Fibroblast of peridontal ligament (primary cell): ENCODE measurements around the gene IL1RN.

ENCODE experiments used
- DNase-seq: peaks from one replicate; pipeline ENCODE4 v3.0.0-alpha.2; 2010; ENCODE audit errors: extremely low read depth

Gene IL1RN

DNA sequence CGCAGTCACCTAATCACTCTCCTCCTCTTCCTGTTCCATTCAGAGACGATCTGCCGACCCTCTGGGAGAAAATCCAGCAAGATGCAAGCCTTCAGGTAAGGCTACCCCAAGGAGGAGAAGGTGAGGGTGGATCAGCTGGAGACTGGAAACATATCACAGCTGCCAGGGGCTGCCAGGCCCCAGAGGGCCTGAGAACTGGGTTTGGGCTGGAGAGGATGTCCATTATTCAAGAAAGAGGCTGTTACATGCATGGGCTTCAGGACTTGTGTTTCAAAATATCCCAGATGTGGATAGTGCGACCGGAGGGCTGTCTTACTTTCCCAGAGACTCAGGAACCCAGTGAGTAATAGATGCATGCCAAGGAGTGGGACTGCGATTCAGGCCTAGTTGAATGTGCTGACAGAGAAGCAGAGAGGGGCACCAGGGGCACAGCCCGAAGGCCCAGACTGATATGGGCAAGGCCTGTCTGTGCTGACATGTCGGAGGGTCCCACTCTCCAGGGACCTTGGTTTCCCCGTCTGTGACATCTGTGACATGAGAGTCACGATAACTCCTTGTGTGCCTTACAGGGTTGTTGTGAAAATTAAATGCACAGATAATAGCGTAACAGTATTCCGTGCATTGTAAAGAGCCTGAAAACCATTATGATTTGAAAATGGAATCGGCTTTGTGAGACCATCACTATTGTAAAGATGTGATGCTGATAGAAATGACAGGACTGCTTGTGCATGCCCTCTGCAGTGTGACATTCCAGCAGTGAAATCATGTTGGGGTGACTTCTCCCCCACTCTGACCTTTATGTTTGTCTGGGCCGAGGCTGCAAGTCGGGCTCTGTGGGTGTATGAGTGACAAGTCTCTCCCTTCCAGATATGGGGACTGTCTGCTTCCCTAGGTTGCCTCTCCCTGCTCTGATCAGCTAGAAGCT is 510 bp downstream of the IL1RN start:
- no peak for DNase-seq

DNA sequence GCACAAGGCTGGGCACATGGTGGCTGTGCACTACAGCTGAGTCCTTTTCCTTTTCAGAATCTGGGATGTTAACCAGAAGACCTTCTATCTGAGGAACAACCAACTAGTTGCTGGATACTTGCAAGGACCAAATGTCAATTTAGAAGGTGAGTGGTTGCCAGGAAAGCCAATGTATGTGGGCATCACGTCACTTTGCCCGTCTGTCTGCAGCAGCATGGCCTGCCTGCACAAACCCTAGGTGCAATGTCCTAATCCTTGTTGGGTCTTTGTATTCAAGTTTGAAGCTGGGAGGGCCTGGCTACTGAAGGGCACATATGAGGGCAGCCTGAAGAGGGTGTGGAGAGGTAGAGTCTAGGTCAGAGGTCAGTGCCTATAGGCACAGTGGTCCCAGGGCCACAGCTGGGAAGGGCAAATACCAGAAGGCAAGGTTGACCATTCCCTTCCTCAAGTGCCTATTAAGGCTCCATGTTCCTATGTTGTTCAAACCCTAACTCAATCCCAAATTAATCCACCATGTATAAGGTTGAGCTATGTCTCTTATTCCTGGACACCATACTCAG is 2.2 kb downstream of the IL1RN start:
- DNase-seq, result no peak

DNA sequence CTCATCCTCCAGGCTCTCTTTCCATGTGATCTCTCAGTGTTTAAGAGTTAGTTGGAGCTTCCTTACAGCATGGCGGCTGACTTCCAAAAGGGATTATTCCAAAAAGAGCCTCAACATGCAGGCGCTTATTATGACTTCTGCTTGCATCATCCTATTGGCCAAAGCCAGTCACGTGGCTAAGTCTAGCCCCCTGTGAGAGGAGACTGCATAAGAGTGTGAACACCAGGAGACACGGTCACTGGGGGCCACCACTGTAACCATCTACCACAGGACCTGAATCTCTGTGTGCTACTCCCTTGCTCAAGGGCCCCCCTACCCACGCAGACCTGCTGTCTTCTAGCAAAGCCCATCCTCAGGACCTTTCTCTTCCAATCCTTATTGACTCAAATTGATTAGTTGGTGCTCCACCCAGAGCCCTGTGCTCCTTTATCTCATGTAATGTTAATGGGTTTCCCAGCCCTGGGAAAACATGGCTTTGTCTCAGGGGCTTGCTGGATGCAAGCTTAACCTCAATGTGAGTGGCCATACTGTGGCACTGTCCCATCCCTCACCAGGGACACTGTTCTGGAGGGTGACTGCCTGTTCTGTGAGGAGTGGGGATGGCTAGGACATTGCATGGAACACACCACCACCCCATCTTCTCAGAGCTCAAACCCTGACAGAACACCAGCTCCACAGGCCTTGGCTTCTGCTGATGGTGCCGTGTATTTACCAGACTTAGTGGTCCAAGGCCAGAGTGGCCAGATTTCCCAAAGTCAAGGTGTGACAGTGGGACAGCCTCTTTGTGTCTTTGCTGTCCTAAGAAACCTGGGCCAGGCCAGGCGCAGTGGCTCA is 4.2 kb downstream of the IL1RN start:
- no peak for DNase-seq

DNA sequence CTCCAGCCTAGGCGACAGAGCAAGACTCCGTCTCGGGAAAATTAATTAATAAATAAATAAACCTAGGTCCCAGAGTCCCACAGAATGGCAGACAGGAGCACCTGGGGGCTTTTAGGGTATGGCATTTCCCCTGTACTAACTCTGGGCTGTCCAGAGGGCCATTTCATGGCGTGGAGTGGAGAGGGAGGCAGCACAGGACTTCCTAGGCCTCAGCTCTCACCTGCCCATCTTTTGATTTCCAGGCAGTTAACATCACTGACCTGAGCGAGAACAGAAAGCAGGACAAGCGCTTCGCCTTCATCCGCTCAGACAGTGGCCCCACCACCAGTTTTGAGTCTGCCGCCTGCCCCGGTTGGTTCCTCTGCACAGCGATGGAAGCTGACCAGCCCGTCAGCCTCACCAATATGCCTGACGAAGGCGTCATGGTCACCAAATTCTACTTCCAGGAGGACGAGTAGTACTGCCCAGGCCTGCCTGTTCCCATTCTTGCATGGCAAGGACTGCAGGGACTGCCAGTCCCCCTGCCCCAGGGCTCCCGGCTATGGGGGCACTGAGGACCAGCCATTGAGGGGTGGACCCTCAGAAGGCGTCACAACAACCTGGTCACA is 5.1 kb downstream of the IL1RN start:
- DNase-seq, result no peak

DNA sequence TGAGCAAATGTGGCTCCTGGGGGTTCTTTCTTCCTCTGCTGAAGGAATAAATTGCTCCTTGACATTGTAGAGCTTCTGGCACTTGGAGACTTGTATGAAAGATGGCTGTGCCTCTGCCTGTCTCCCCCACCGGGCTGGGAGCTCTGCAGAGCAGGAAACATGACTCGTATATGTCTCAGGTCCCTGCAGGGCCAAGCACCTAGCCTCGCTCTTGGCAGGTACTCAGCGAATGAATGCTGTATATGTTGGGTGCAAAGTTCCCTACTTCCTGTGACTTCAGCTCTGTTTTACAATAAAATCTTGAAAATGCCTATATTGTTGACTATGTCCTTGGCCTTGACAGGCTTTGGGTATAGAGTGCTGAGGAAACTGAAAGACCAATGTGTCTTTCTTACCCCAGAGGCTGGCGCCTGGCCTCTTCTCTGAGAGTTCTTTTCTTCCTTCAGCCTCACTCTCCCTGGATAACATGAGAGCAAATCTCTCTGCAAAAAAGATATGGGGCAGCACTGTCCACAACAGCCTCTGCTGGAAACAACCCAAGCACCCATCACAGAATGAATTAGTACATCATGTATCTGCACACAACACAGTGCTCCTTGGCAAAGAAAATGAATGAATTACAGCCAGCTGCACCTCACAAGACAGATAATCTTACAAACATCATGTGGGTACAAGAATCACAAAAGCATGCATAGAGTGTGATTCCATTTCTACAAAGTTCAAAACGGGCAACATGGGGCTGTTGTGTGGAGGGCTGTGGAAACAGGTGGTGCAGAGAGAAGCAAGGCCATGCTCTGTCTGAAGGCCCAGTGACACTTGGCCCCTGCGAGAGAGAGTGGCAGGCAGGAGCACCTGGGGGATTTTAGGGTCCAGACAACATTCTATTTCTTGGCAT is 6.6 kb downstream of the IL1RN start:
- DNase-seq, result no peak

DNA sequence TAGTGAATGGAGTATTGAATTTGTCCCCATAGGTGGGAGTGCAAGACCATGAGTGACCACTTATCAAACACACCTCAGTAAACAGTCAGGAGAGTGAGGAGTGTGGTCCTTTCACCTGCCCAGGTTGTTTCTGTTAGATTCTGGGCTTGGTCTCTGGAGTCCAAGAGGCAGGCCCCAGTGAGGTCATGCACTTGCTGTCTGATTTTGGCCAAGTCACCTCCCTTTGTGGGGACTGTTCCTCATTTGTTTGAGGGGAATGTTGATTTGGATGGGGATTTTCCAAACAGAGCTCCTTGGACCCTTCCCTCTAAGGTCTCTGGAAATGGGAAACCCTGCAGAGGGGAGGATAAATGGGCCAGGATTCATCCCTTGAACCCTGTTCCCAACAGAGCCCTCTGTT is 7.3 kb downstream of the IL1RN start:
- no peak for DNase-seq

DNA sequence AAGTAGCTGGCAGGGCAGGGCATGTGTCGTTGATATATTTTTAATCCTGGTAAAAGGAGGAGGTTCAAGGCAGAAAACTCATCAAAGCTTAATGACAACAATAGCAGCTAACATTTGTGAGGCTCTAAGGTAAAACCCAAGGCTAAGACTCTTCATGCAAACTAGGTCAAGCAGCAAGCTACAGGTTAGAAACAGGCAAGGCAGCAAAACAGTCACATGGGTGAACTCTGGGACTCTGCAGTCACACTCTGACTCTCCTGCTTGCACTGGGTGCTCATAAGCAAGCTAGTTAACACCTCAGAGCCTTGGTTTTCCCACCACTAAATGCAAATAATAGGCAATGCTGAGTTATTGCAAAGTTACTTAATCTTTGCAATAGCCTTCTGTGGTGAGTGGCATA is 7.9 kb downstream of the IL1RN start:
- DNase-seq, result no peak

DNA sequence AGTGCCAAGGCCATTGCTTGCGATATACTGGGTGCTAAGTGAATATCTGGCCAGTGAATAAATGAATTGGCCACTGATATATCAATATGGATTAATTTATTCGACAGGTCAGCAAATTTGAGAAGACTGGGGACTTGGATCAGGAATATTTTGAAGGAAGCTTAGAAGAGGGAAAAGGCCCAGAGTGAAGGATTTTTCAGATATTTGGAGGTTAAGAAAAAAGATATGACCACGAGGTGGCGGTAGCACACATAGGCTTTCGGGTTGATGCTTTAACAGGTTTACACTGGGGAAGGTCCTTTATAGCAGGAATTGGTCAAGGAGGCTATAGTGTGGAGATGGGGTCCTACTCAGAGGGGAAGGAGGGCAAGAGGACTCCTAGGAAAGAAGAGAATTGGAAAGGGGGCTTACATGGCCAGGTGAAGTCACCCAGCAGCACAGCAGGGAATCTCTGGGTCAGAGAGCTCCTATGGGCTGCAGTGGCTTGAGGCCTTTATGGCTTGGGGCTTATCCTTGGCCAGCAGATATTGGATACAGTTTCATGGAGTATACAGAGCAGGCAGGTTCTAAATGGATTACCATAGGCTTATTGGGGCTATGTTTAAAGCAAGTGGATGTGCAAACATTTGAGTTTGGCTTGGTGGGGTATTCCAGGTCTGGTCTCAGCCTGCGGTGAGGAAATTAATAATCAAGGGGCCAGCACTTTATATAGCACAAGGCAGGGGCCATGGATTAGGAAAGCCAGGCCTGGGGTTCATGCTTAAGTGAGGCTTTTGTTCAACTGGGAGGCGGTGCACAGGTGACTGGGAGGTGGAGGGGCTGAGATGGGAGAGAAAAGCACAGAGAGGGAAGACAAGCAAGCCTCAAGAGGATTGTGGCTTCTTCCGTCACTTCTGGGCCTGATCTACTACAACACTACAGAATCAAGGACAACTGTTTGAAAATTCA is 9.7 kb downstream of the IL1RN start:
- DNase-seq, result peak; percentile 62

DNA sequence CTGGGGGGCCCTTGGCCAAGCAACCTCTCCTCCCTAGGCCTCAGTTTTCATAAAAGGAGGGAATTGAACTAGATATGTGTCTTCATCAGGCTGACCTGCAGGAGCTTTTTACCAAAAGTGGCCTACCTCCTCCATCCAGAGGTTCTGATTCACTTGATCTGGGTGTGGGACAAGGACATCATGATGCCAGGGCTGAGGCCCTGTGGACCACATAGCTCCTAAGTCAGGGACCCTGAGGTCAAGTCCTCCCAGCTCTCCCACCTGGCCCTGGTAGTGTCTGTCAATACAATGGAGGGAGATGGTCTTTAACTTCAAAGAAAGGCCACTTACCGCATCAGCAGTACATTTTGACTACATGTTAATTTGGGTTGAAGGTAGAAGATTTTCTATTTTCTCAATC is 10.4 kb downstream of the IL1RN start:
- DNase-seq, result no peak

DNA sequence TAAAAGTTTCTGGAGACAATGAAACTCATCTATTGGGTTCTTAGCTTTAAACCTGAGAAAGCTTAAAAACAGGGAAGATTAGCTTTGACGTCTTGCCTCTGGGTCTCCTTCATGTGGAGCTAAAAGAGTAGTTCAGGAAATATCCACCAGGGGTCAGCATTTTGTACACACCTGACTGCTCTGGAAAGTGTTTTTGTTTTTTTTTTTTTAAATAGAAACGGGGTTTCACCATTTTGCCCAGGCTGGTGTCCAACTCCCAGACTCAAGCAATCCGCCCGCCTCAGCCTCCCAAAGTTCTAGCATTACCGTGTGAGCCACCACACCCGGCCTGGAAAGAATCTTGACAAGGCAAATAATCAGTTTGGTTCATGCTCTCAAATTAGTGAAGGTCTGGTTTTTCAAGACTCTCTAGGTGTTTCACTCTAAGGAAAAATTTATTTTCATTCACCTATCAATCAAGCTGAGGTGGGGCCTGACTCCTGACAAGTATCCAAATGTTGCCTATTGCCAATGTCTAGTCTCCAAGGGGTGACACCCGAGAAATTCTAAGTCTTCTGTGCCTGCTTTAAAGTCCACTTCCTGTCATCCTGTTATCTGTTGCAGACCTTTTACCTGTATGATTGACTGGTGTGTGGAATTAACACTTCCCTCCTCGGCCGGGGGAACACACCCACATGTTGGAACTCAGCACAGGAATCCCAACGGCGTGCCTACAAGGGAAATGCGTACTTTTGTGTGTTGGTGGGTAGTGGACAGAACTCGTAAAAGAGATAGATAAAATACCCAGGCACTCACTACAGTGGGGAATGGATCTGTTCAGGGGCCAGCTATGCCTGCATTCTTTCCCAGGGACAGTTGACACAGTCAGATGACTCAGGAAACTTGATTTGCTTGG is 11.3 kb downstream of the IL1RN start:
- DNase-seq, result peak; percentile 77

DNA sequence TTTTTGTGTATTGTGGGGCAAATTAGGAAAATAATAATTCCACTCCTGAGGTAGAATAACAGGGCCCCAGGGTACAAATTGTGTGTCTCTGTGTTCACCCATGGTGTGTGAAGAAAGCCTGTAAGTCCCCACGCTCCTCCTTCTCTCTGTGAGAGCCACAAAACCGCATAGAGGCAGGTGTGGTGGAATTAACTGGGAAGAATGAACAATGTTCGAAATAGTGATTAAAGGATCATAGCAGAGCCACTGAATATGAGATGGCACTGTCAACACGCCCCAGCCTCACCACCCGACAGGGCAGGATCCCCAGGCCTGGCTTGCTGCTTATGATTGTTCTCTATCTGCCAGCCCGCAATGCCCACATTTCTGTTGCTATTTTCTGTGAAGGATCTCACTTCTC is 14.1 kb downstream of the IL1RN start:
- no peak for DNase-seq

DNA sequence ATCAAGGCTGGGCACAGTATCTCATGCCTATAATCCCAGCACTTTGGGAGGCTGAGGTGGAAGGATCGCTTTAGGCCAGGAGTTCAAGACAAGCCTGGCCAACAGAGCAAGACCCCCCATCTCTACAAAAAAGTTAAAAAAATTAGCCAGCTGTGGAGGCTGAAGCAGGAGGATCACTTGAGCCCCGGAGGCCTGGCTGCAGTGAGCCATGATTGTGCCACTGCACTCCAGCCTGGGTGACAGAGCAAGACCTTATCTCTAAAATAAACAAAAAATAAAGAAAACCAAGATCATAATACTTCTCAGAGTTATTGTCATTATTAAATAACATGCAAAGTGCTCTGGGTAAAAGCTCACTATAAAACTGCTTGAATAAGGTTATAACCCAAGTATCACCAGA is 14.9 kb downstream of the IL1RN start:
- DNase-seq, result no peak

DNA sequence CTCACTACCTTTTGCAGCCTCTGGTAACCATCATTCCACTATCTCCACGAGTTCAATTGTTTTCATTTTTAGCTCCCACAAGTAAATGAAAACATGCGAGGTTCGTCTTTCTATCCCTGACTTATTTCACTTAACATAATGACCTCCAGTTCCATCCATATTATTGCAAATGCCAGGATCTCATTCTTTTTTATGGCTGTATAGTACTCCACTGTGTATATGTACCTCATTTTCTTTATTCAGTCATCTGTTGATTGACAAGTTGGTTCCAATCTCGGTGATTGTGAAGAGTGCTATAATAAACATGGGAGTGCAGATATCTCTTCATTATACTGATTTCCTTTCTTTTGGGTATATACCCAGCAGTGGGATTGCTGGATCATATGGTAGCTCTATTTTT is 16.9 kb downstream of the IL1RN start:
- no peak for DNase-seq

DNA sequence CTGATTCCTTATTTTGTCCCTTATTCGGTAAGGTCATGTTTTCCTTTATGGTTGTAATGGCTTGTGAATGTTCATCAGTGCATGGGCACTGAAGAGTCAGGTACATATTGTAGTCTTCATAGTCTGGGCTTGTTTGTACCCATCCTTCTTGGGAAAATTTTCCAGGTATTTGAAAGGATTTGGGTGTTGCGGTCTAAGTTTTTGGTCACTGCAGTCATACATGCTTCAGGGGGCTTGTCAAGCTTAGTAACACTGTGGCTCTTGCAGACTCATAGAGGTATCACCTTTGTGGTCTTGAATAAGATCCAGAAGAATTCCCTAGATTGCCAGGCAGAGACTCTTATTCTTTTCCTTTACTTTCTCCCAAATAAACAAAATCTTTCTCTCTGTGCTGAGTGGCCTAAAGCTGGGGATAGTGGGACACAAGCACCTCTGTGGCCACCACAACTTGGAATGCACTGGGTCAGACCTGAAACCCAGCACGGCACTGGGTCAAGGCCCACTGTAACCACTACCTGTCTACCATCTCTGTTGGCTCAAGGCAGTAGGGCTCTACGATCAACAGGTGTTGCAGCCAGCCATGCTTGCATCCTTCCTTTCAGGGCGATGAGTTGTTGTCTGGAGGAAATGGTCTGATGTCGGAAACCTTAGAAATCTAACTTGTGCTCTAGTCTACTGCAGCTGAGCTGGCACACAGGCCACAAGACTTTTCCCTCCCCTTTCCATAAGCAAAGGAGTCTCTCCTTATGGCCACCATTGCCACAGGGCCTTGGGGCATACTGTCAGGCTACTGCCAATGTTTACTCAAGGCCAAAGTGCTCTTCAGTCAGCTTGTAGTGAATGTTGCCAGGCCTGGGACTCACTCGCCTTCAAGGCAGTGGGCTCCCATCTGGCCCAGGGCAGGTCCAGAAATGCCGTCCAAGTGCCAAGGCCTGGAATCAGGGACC is 21.5 kb downstream of the IL1RN start:
- no peak for DNase-seq

DNA sequence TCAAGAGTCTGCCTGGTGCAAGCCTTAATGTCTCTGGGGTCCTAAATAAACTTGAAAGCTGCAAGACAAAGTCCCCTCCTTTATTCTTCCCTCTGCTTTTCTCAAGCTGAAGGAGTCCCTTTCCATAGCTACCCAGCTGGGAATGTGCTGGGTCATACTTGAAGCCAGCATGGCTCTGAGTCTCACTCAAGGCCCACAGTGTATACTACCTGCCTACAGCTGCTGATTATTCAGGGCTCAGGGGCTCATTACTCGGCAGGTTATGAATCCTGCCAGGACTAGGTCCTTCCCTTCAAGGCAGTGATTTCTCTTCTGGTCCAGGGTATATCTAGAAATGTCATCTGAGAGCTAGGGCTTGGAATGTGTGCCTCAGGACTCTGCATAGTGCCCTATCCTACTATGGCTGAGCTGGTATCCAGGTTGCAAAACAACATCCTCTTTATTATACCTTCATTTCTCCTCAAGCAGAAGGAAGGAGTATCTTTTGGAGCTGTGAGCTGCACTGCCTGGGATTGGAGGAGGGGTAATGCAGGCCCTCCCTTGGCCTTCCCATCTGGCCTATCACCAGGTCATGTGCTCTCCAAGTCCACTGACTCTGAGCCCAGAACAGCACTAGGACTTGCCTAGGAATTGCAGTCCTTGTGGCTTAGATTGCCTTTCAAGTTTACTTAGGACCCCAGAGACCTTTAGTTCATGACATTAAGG is 22.3 kb downstream of the IL1RN start:
- no peak for DNase-seq

DNA sequence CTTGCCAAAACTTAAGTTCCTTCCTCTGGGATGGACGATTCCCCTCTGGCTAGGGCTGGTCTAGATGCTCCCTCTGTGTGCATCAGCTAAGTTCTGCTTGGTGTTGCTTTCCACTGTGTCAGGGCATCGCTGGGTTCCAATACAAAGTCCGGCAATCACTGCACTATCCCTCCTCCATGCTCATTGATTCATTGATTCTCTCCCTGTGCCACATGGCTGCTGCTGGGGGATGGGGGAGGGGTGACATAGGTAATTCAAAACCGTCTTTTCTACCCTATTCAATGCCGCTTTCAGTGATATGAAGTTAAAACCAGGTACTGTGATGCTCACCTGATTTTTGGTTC is 22.8 kb downstream of the IL1RN start:
- DNase-seq, result no peak

DNA sequence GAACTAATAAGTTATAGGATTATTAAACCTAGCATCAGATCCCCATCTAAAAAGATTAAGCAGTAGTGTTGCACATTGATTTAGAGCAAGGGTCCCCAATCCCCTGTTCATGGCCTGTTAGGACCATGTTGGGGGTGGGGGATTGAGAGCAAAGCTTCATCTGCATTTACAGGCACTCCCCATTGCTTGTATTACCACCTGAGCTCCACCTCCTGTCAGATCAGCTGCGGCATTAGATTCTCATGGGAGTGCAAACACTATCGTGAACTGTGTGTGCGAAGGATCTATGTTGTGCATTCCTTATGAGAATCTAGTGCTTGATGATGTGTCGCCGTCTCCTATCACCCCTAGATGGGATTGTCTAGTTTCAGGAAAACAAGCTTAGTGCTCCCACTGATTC is 27.9 kb downstream of the IL1RN start:
- DNase-seq, result no peak
